DOHH2 (cell line): ENCODE data around the gene MPND.

Source experiments
- H3F3A ChIP-seq: fragments of 200-600 bp; sonication (generic), shearing (Covaris generic); 2 replicates; pipeline ENCODE4 v1.6.0; 2016; ENCODE audit warnings: antibody characterized with exemption, mild to moderate bottlenecking; ENCODE audit not compliant: control insufficient read depth, insufficient read depth
- H3K27ac ChIP-seq: fragments of 200-600 bp; sonication (generic); 2 replicates; pipeline ENCODE4 v1.5.1; 2014; ENCODE audit warnings: low read depth, mild to moderate bottlenecking, low read length, moderate library complexity
- H3K27me3 ChIP-seq: fragments of 200-600 bp; sonication (generic); 2 replicates; pipeline ENCODE4 v1.6.1; 2014; ENCODE audit warnings: mild to moderate bottlenecking, low read length, mixed read lengths; ENCODE audit not compliant: control insufficient read depth
- H3K36me3 ChIP-seq: fragments of 200-600 bp; sonication (generic); 2 replicates; pipeline ENCODE4 v1.6.1; 2014; ENCODE audit warnings: mild to moderate bottlenecking, low read length, moderate library complexity, mixed read lengths; ENCODE audit not compliant: control insufficient read depth
- H3K4me1 ChIP-seq: fragments of 200-600 bp; sonication (generic); 2 replicates; pipeline ENCODE4 v1.6.1; 2014; ENCODE audit warnings: mild to moderate bottlenecking, low read length, mixed read lengths; ENCODE audit not compliant: control insufficient read depth
- H3K4me2 ChIP-seq: fragments of 200-600 bp; sonication (generic); 2 replicates; pipeline ENCODE4 v1.6.0; 2014; ENCODE audit warnings: mild to moderate bottlenecking, low read length, moderate library complexity
- H3K4me3 ChIP-seq: fragments of 200-600 bp; sonication (generic); 2 replicates; pipeline ENCODE4 v1.5.1; 2014; ENCODE audit warnings: mild to moderate bottlenecking, low read length, mixed read lengths
- H3K79me2 ChIP-seq: fragments of 200-600 bp; sonication (generic); 2 replicates; pipeline ENCODE4 v1.6.1; 2014; ENCODE audit warnings: mild to moderate bottlenecking, low read length, mixed read lengths; ENCODE audit not compliant: control insufficient read depth
- H3K9me2 ChIP-seq: fragments of 200-600 bp; sonication (generic); replicated peaks from 2 replicates; pipeline ENCODE4 v1.6.1; 2014; ENCODE audit warnings: mild to moderate bottlenecking, low read length, mixed read lengths; ENCODE audit not compliant: control insufficient read depth
- H3K9me3 ChIP-seq: fragments of 200-600 bp; sonication (generic); 2 replicates; pipeline ENCODE4 v1.6.1; 2014; ENCODE audit warnings: antibody characterized with exemption, low read length, mixed read lengths; ENCODE audit not compliant: control insufficient read depth, insufficient read depth
- H4K20me1 ChIP-seq: fragments of 200-600 bp; sonication (generic); 2 replicates; pipeline ENCODE4 v1.6.0; 2014; ENCODE audit warnings: low read depth, mild to moderate bottlenecking, antibody characterized with exemption, low read length, moderate library complexity; ENCODE audit not compliant: control insufficient read depth, insufficient read depth
- EZH2phosphoT487 ChIP-seq: fragments of 200-600 bp; sonication (generic); IDR thresholded peaks from 2 replicates; pipeline ENCODE4 v1.6.1; 2017; ENCODE audit warnings: borderline replicate concordance, mild to moderate bottlenecking, antibody characterized with exemption, low read length, moderate library complexity, mixed read lengths
- TF ChIP-seq, protein P1 (sequence below): fragments of 200-600 bp; sonication (generic); IDR thresholded peaks from one replicate; pipeline ENCODE4 v1.5.1; 2014; ENCODE audit warnings: antibody characterized with exemption, mild to moderate bottlenecking, low read depth, low read length; ENCODE audit not compliant: poor library complexity, severe bottlenecking

The MPND gene

DNA sequence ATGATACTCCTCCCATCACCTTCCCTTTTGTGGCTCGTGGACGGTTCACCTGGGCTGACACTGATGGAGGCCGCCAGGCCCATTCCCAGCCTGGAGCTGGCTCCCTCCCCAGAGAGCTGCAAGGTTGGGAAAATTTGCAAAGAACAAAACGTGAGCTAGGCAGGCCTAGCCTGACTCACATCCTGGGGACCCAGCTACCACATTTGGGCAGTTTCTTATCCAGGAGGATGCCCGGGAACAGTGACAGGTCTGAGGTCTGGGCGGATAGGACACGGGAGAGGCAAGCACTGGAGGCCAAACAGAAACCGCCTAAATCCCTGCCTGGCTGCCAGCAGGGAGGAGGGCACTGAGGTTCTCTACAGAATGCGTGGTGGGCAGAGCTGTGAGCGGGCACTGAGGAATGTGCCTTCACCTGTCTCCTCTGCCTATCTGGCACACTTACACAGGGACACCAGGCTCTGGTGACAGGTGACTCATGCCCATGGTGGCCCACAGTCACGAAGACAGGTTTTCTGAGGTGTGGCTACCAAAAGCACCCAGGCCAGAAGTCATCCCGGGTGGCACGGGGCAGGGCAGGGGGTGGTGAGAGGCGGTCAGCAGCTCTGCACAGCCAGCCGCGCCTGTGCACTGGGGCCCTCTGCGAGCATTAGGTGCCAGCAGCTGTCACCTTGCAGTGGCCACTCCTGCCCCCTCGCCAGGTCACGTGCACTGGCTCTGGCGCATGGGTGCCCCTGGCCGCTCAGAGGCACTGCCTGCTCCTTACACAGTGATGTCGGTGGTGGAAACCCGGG, 33.8 kb downstream of the MPND start:
- Histone ChIP-seq H3K4me2 (peak overlapping the region; percentile 67), H3K27me3 (no peaks in the 10 kb centered on the region), H3K9me2 (no peaks in the 10 kb centered on the region), H3K27ac (no peak overlapping the region), H3F3A (peaks cover 7% of the 10 kb centered on the region), H3K4me1 (peaks cover 72% of the 10 kb centered on the region), H3K4me3 (no peak overlapping the region), H3K79me2 (peaks cover 92% of the 10 kb centered on the region), H3K9me3 (no peaks in the 10 kb centered on the region), H4K20me1 (peaks cover 37% of the 10 kb centered on the region), H3K36me3 (peaks cover 2% of the 10 kb centered on the region; the same call in 1 of the 2 replicates)
- TF ChIP-seq EZH2phosphoT487: no peak
- TF ChIP-seq, protein P1, sequence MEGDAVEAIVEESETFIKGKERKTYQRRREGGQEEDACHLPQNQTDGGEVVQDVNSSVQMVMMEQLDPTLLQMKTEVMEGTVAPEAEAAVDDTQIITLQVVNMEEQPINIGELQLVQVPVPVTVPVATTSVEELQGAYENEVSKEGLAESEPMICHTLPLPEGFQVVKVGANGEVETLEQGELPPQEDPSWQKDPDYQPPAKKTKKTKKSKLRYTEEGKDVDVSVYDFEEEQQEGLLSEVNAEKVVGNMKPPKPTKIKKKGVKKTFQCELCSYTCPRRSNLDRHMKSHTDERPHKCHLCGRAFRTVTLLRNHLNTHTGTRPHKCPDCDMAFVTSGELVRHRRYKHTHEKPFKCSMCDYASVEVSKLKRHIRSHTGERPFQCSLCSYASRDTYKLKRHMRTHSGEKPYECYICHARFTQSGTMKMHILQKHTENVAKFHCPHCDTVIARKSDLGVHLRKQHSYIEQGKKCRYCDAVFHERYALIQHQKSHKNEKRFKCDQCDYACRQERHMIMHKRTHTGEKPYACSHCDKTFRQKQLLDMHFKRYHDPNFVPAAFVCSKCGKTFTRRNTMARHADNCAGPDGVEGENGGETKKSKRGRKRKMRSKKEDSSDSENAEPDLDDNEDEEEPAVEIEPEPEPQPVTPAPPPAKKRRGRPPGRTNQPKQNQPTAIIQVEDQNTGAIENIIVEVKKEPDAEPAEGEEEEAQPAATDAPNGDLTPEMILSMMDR: no peak

- TF ChIP-seq, protein P1: no peak
- no peak for TF ChIP-seq EZH2phosphoT487
- Histone ChIP-seq H3K36me3 (peaks cover 2% of the 10 kb centered on the region; the same call in 1 of the 2 replicates), H3K9me3 (no peaks in the 10 kb centered on the region), H3K27me3 (no peaks in the 10 kb centered on the region), H3K9me2 (no peaks in the 10 kb centered on the region), H3K4me3 (peak overlapping the region; percentile 52), H3K4me1 (peaks cover 71% of the 10 kb centered on the region), H3K79me2 (peaks cover 84% of the 10 kb centered on the region), H4K20me1 (peaks cover 35% of the 10 kb centered on the region), H3K27ac (no peak overlapping the region), H3F3A (peaks cover 7% of the 10 kb centered on the region), H3K4me2 (peak overlapping the region; percentile 66)
Measured at GRCh38 chr19:4378886-4379285, 35.5 kb downstream of the MPND start.

DNA sequence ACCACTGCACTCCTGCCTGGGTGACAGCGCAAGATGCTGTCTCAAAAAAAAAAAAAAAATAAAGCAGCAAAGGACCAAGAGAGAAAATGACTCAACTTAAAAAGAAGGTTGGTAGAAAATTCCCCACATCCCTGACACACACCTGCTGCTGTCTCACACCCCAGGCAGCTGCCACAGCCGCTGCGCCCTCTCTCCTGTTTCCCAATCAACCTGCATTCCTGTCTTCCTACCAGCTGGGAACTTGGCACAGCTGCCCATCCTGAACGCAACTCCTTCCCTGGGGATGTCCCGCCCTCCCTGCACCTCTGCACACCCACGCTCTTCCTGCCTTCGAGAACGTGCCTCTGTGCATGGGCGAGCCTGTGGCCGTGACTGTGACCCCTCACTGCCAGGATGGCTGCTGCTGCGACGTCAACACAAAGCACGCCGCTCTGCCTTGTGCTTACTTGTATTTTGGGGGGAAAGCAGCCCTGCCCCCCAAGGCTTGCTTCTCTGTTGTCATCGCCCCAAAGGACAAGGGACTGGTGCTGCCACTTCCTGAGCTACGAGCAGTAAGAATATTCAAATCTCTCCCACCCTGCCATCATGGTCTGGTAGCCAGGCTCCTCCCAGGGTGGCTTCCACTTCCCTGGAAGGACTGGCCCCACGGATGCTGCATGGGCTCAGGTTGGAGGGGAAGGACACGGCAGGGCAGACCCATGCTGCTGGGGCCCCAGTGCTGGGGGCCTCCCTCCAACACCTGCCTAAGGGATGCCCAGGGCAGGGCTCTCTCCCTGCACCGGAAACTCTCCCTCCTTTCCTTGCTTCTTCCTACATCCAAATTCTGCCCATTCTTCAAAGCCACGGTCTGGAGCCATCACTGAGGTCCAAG, 36.3 kb downstream of the MPND start:
- Histone ChIP-seq H3K27ac (peak overlapping the region; percentile 27), H3K4me1 (peaks cover 69% of the 10 kb centered on the region), H3K4me2 (peak overlapping the region; percentile 66), H3K79me2 (peaks cover 84% of the 10 kb centered on the region), H3K36me3 (peaks cover 2% of the 10 kb centered on the region; the same call in 1 of the 2 replicates), H4K20me1 (peaks cover 28% of the 10 kb centered on the region), H3K4me3 (peak overlapping the region; percentile 52), H3K9me3 (no peaks in the 10 kb centered on the region), H3K27me3 (no peaks in the 10 kb centered on the region), H3F3A (peaks cover 7% of the 10 kb centered on the region), H3K9me2 (no peaks in the 10 kb centered on the region)
- TF ChIP-seq EZH2phosphoT487: no peak
- TF ChIP-seq, protein P1: no peak
